ENCODE data around the gene APPBP2.

DNA sequence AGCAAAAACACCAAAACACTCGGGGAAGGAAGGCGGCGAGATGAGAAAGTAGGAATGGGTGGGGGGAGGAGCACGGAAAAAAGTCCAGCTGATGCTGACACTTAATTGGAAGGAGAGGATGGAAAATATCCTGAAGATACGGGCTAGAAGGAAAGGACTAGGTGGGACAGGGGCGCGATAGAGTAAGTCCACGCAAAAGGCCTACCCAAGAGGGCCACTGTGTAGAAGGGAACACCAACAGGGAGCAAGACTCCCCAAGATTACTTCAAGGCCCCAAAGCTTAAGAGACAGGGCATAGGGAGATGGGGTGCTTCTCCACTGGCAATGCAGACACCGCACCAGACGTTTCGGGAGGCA is 736 bp downstream of the APPBP2 start:
- no peak for TF ChIP-seq MYC (IDR thresholded peaks at IDR 0.05; ENCODE audit: low read depth, low read length)
- TF ChIP-seq POLR2A (IDR thresholded peaks at IDR 0.05; ENCODE audit: low read depth, low read length), result no peak
- no peak for TF ChIP-seq GATA2 (IDR thresholded peaks at IDR 0.05; ENCODE audit: insufficient read depth, insufficient read length, low read depth, low read length)
- TF ChIP-seq EZH2 (IDR thresholded peaks at IDR 0.05; ENCODE audit: borderline replicate concordance, low read depth, low read length, severe bottlenecking), result no peak
- no peak for TF ChIP-seq FOS (IDR thresholded peaks at IDR 0.05; ENCODE audit: borderline replicate concordance, insufficient read depth, low read length)
- TF ChIP-seq CTCF (IDR thresholded peaks at IDR 0.05; ENCODE audit: extremely low read depth in 1 of 2, insufficient read depth in 1 of 2, low read depth in 1 of 2, low read length in 2 of 2), result no peak
- TF ChIP-seq POLR2AphosphoS5 (IDR thresholded peaks at IDR 0.05; ENCODE audit: insufficient read depth, low read depth, low read length), result no peak
- TF ChIP-seq, protein P1, sequence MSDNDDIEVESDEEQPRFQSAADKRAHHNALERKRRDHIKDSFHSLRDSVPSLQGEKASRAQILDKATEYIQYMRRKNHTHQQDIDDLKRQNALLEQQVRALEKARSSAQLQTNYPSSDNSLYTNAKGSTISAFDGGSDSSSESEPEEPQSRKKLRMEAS (IDR thresholded peaks at IDR 0.05; ENCODE audit: insufficient read depth, insufficient read length), result no peak
